NB4 (cell line): ENCODE results near the gene SFMBT2.
"Not testable (repeated sequence)": the region's sequence is repeated elsewhere in the genome, so short reads cannot be mapped to it uniquely, and the experiment has no call there.

Source experiments
- DNase-seq: peaks from one replicate; pipeline ENCODE4 v3.0.0; 2010; ENCODE audit warnings: low read depth
- H3K4me3 ChIP-seq: one replicate; pipeline ENCODE4 v1.5.1; 2011; ENCODE audit warnings: mild to moderate bottlenecking, low read depth, low read length, moderate library complexity
- MYC ChIP-seq: IDR thresholded peaks from 2 replicates; pipeline ENCODE4 v1.6.1; 2011; ENCODE audit warnings: low read depth, low read length
- POLR2A ChIP-seq: IDR thresholded peaks from 2 replicates; pipeline ENCODE4 v1.6.1; 2011; ENCODE audit warnings: mild to moderate bottlenecking; ENCODE audit not compliant: insufficient read length; ENCODE audit errors: extremely low read depth
- TF ChIP-seq, protein P1 (sequence below): IDR thresholded peaks from one replicate; pipeline ENCODE4 v1.5.1; 2012; ENCODE audit warnings: low read depth, low read length
- TF ChIP-seq, protein P2 (sequence below): IDR thresholded peaks from 2 replicates; pipeline ENCODE4 v1.6.1; 2011; ENCODE audit warnings: low read depth, low read length

The SFMBT2 gene

DNA sequence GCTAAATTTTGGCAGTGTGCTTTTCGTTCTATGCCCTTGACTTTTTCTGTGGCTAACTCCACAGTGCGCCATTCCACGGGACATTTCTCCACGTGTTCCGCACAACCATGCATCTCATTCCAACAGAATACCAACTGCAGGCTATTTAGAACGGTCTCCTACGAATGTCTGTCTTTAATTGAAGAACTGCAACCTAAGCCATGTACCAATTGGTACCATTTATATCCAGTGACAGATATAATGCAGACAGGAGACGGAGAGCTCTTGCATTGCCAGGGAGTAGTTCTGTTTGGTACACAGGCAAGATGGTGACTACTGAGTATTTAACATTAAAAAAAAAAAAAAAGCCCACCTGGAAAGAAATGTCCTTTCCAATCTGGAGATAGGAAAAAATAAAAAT, 9.1 kb downstream of the SFMBT2 start:
- H3K4me3 ChIP-seq, result no peak overlapping the region
- TF ChIP-seq, protein P1, sequence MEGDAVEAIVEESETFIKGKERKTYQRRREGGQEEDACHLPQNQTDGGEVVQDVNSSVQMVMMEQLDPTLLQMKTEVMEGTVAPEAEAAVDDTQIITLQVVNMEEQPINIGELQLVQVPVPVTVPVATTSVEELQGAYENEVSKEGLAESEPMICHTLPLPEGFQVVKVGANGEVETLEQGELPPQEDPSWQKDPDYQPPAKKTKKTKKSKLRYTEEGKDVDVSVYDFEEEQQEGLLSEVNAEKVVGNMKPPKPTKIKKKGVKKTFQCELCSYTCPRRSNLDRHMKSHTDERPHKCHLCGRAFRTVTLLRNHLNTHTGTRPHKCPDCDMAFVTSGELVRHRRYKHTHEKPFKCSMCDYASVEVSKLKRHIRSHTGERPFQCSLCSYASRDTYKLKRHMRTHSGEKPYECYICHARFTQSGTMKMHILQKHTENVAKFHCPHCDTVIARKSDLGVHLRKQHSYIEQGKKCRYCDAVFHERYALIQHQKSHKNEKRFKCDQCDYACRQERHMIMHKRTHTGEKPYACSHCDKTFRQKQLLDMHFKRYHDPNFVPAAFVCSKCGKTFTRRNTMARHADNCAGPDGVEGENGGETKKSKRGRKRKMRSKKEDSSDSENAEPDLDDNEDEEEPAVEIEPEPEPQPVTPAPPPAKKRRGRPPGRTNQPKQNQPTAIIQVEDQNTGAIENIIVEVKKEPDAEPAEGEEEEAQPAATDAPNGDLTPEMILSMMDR, result no peak
- TF ChIP-seq POLR2A (no peak), MYC (no peak)
- TF ChIP-seq, protein P2, sequence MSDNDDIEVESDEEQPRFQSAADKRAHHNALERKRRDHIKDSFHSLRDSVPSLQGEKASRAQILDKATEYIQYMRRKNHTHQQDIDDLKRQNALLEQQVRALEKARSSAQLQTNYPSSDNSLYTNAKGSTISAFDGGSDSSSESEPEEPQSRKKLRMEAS, result no peak
- DNase-seq, result no peak

DNA sequence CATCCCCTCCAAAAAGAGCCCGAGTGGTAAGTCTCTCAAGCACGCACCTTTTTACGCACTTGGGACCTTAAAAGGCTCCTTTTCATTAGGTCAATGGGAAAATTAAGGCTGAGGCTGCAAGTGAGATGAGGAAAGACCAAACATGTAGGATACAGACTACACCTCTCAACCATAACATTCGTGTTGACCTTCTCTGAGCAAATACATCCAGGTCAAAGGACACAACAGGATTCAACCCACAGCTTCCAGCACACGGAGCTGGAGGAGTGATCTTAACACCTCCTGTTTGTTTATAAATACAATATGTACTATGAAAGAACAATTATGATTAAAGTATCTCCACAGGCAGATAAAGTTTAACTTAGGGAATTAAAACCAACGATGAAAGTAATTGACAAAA, 9.7 kb downstream of the SFMBT2 start:
- TF ChIP-seq POLR2A (no peak), MYC (no peak)
- TF ChIP-seq, protein P1, result no peak
- TF ChIP-seq, protein P2, result no peak
- H3K4me3 ChIP-seq, result no peak overlapping the region
- no peak for DNase-seq

DNA sequence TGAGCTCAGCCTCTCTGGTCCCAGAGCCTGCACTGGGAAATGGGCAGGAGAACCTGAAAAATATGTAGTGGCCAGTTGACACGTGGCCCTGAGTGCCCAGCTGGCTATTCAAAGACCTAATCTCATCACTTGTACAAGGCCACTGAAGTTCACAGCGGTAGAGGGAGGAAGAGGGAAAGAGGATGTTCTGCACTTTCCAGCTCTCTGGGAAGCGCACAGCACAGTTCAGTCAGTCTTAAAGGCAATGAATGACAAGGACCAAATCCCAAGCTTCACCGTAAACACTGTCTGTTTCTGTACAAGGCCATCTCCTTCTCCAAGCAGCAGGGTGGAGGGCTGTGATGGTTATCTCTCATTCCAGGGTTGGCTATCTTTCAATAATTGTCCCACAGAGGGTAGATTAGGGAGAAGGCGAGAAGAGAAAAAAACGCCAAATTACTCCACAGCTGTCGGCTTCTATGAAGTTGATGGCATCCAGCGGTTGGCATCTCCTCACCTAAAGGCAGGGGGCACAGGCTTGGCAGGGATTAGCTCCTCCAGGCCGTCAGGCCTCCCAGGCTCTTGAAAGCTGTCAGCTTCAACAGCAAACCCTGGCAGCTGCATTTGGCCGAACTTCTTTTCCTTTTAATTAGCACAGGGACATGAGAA, 10.6 kb downstream of the SFMBT2 start:
- no peak for DNase-seq
- TF ChIP-seq POLR2A, result no peak
- TF ChIP-seq MYC, result no peak
- TF ChIP-seq, protein P2, result no peak
- TF ChIP-seq, protein P1, result no peak

DNA sequence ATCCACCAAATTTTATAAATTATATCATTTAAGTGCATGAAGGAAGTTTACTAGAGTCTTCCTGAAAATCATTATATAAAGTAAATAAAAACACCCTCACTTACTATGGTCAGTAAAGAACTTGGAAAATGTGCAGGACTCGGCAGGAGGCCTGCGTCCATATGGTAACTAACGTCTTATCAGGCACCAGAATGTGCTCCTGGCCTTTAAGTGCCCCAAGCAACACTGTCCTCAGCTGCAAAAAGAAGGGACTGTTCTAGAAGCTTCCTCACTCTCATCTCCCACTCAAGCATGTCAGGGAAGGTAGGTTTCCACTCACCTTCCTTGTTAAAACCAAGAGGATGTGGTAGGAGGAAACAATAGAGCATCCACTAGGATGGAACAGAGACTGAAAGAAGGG, 11.3 kb downstream of the SFMBT2 start:
- no peak for DNase-seq
- no peak overlapping the region for H3K4me3 ChIP-seq
- TF ChIP-seq POLR2A (no peak), MYC (no peak)
- TF ChIP-seq, protein P2, result no peak
- TF ChIP-seq, protein P1, result no peak

More for the DNA sequence above, 10.6 kb downstream of the SFMBT2 start:
- H3K4me3 ChIP-seq, result no peak overlapping the region

DNA sequence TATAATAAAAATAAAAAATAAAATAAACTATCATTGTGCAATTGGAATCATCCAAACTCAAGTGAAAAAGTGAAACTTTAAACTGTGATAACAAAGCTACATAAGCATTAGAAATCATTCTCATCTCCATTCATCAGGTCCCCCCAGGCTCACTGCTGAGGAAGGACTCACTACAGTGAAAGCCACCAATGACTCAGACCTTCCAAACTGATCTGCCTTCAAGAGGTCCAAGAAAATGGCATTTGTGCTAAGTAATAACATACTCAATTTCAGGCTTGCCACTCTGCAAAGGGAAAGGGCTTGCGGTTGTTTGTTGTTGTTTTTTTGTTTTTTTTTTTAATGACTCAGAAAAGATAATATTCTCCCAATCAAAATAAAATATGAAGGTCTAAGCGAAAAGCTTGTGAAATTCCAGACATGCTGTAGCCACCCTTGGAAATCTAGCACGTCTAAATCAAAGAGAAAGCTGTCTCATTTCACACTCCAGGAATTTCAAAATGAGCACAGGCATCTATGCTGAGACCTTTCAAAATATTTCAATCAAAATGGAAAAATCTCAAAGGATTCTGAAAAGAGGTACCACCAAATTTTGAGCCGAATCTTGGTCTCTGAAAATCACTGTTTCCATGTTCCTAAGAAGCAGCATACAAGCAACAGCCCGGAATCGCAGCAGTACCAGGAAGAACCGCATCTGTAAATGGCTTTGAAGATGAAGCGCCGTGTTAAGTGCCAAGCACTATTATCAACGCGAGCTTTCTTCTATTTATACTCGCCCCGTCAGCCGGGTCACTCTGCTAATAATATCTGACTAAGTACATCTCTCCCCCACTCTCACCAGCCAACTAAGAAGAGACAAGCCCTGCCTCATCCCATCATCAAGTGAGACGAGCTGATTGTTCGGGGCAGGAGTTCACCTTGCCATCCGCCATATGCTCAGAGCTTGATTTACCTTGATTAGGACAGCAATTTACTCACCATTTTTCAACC, 13.5 kb downstream of the SFMBT2 start:
- peak; percentile 40 for DNase-seq
- TF ChIP-seq, protein P1, result no peak
- TF ChIP-seq, protein P2, result no peak
- TF ChIP-seq MYC, result no peak
- TF ChIP-seq POLR2A, result no peak

DNA sequence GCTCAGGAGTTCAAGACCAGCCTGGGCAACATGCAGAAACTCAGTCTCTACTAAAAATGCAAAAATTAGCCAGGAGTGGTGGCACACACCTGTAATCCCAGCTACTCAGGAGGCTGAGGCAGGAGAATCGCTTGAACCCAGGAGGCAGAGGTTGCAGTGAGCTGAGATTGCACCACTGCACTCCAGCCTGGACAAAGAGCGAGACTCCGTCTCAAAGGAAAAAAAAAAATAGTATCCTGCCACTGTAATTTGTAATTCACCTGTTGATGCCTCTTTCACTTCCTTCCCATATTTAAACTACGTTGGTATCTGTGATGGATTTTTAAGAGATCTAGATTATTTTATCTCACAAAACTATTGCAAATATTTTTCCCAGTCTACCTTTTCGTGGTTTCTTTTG, 18.5 kb downstream of the SFMBT2 start:
- not testable (repeated sequence) for H3K4me3 ChIP-seq, DNase-seq

More for the DNA sequence above, 13.5 kb downstream of the SFMBT2 start:
- no peak overlapping the region for H3K4me3 ChIP-seq
